Liver (tissue), 3 donors: Measurements from ENCODE around the gene IRGC.

ENCODE experiments used
- CTCF ChIP-seq: fragments of 150-350 bp; IDR thresholded peaks from 2 replicates; pipeline ENCODE4 v1.5.1; 2017; ENCODE audit warnings: improper control_type of control experiment, low read depth, low read length; ENCODE audit not compliant: missing input control
- EGR1 ChIP-seq, 2 donors: IDR thresholded peaks; 2 replicates each; pipeline ENCODE4 v1.6.1; 2016 to 2018; ENCODE audit warnings: antibody characterized with exemption in 2 of 2, low read depth in 2 of 2
- FOXA1 ChIP-seq: IDR thresholded peaks from 2 replicates; pipeline ENCODE4 v1.6.1; 2016; ENCODE audit warnings: antibody characterized with exemption
- GABPA ChIP-seq, 2 donors: IDR thresholded peaks in 1 of 2; conservative IDR thresholded peaks in 1 of 2; 2 replicates each; pipeline ENCODE4 v1.6.1; 2016; ENCODE audit warnings: antibody characterized with exemption in 2 of 2, mild to moderate bottlenecking in 1 of 2, moderate library complexity in 1 of 2
- HNF4A ChIP-seq, 2 donors: conservative IDR thresholded peaks; 2 replicates each; pipeline ENCODE4 v1.6.1; 2016; ENCODE audit warnings: antibody characterized with exemption in 2 of 2, mild to moderate bottlenecking in 2 of 2
- MAX ChIP-seq: IDR thresholded peaks from 2 replicates; pipeline ENCODE4 v1.6.1; 2016; ENCODE audit warnings: antibody characterized with exemption
- RAD21 ChIP-seq, 2 donors: IDR thresholded peaks; 2 replicates each; pipeline ENCODE4 v1.6.1; 2016; ENCODE audit warnings: antibody characterized with exemption in 2 of 2, mild to moderate bottlenecking in 2 of 2
- REST ChIP-seq: IDR thresholded peaks from 2 replicates; pipeline ENCODE4 v1.6.1; 2016; ENCODE audit warnings: antibody characterized with exemption, mild to moderate bottlenecking
- RXRA ChIP-seq, 2 donors: IDR thresholded peaks; 2 replicates each; pipeline ENCODE4 v1.6.1; 2017 to 2018; ENCODE audit warnings: antibody characterized with exemption in 2 of 2, mild to moderate bottlenecking in 1 of 2
- ZBTB33 ChIP-seq: IDR thresholded peaks from 2 replicates; pipeline ENCODE4 v1.6.1; 2016; ENCODE audit warnings: antibody characterized with exemption
- donor health status: healthy.
- donor health status: healthy.

DNA sequence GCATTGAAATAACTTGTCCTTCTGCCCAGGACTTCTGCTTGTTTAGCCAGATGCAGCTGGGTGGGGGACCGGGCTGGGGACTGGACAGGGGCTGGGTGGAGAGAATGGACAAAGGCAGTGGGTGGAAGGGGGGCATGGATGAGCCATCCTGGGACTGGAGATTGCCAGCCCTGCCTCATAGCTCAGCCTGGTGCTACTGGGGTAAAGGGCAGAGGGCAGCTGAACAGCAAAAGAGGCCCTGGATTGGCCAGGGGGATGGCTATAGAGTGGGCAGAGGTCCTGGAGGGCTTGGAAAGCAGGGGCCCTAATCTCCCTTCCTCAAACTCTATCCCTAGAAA, 28.2 kb upstream of the IRGC start:
- no peak for TF ChIP-seq GABPA (IDR thresholded peaks at IDR 0.05 in 1 of 2, conservative IDR thresholded peaks at IDR 0.05 in 1 of 2)
- TF ChIP-seq ZBTB33 = no peak
- no peak for TF ChIP-seq CTCF
- no peak for TF ChIP-seq RAD21 (IDR thresholded peaks at IDR 0.05)
- no peak for TF ChIP-seq MAX
- TF ChIP-seq HNF4A (conservative IDR thresholded peaks at IDR 0.05) = no peak
- TF ChIP-seq EGR1 (IDR thresholded peaks at IDR 0.05; ENCODE audit: low read depth in 2 of 2) = no peak
- no peak for TF ChIP-seq REST
- no peak for TF ChIP-seq RXRA (IDR thresholded peaks at IDR 0.05)
- no peak for TF ChIP-seq FOXA1
